Effector CD8-positive, alpha-beta T cell (primary cell): ENCODE data around the gene VENTX.
"Not testable (repeated sequence)": the region's sequence is repeated elsewhere in the genome, so short reads cannot be mapped to it uniquely, and the experiment has no call there.

Experiments used
- DNase-seq: peaks from one replicate; lab custom pipeline; 2025; lab: John Stamatoyannopoulos, UW

The VENTX gene

DNA sequence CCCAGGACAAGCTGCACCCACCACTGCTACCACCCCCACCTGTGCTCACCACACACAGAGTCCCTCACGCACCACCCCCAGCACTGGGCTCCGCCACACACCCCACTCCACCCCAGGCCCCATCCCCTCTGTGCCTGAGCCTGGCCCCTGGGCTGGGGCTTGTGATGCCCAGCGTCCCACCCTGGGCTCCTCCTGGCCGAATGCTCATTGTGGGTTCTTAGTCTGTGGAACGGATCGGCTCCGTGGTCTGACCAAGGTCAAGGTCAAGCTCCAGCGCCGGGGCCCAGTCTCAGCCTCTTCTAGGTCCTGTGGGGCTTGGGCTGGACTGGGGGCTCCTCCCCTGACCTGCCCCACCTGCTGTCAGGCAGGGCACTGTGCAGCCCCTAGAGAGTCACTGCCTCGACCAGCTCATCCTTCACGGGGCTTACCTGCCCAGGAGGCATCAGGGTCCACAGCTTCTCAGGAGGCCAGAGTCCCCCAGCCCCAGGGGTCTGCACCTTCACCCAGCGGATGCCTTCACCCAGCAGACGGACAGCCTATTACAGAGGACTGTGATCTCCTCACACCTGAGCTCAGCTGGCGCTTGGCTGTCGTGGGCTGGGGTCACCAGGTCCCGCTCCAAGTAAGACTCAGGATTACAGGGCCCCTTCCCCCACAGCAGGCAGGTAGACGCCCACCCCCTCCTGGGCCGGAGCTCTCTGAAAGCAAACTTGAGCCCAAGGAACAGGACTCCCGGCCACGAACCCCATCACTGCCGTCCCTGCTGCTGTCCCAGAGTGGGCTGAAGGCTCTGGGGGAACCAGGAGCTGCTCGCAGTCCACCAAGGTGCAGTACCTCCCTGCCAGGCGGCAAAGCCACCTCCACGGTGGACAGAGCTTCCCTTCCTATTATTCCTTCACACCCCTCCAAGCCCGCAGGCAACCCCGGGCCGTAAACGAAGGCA, 22.9 kb upstream of the VENTX start:
- no peak for DNase-seq

DNA sequence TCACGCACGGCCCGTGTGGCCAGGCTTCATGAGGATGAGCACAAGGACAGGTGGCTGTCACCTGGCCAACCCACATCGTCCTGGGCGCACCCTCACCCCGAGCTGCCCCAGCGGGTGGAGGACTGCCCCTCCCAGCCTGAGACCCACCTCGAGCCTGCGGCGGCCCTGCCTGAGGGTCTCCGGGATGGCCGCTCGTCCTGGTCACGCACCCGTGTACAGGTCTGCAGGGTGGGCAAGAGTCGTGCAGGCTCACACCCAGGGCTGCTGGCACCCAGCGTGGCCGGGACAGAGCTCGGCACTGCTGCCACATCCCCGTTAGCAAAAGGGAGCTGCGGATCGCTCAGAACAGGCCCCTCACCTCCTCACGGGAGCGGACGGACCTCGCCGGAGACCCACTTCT, 22.1 kb upstream of the VENTX start:
- no peak for DNase-seq

DNA sequence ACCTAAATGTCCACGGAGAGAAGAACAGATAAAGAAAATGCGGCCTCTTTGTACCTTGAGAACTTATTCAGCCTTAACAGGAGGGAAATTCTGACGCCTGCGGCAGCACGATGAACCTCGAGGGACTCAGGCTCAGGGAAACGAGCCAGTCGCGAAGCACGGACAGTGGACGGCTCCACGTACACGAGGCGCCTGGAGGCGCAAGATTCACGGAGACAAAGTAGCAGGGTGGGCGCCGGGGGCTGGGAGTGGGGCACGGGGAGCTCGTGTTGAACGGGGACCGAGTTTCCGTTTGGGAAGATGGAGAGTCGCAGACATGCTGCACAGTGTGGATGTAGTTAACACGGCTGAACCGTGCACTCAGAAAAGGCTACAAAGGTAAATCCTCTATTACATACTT, 20.9 kb upstream of the VENTX start:
- no peak for DNase-seq

DNA sequence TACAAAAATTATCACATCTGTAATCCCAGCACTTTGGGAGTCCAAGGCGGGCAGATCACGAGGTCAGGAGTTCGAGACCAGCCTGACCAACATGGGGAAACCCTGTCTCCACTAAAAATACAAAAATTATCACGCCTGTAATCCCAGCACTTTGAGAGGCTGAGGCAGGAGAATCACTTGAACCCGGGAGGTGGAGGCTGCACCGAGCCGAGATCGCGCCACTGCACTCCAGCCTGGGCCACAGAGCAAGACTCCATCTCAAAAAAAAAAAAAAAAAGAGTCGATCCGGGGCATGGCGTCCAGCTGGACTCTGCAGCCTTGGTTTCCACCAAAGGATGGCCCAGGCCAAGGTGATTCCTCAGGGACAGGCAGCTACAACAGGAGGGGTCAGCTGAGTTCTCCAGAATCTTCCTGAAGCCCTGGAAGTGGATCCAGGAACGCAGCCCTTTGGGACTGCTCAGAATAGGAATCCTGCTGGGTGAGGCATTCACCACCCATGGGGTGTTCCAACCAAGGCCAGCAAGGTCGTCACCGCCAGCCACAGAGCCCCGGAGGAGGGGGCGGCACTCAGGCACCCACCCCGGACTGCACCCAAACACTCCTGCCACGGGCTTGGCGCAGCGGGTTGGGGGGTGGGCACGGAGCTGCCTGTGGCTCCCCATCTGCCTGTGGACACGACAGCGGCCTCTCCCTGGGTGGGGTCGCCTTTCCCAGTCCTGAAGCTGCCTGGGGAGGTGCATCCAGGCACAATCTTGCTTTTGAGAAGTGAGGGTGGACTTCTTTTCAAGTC, 19.7 kb upstream of the VENTX start:
- no peak for DNase-seq

DNA sequence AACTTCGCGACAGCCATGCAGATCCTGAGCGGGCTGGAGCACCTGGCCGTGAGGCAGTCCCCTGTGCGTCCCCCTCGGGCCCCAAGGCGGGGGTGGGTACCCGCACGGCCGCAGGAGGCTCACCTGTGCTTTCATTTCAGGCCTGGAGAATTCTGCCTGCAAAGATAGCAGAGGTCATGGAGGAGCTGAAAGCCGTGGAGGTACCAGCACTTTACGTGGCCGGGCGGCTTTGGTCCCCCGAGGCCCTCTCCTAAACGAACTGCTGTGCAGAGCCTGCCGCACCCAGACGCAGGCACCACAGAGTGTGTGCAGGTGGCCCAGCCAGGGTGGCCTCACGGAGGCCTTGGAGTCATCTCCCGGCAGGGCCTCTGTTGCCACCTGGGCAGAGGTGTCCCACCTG, 18.8 kb upstream of the VENTX start:
- DNase-seq = no peak

DNA sequence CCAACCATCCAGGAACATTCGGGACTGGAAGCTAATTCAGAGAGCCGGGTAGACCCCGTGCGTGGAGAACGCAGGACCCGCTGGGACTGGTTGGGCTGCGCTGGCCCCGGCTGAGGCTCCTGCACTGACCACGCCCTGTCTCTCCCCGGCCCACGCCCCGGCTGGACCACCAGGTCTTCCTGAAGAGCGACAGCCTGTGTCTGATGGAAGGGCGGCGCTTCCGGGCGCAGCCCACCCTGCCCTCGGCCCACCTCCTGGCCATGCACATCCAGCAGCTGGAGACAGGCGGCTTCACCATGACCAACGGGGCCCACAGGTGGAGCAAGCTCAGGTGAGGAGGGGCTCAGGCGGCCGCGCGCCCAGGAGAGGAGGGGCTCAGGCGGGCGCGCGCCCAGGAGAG, 17.9 kb upstream of the VENTX start:
- DNase-seq = no peak

DNA sequence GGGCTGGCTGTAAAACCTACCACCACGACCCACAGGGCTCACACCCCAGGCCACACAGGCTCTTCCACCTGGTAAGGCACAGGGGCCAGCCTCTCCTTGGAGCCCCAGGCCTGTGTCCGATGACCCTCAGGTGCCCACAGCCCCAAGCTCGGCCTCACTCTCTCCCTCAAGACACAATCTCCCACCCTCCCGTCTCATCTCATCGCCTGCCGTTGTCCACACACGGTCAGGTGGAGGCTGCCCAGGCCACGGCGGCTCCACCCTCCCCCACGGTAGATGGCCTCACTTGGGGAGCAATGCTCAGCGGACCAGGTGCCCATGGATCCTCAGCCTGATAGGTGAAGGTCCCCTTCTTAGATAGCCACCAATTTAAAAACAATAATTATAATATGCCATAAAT, 16.3 kb upstream of the VENTX start:
- DNase-seq = no peak

DNA sequence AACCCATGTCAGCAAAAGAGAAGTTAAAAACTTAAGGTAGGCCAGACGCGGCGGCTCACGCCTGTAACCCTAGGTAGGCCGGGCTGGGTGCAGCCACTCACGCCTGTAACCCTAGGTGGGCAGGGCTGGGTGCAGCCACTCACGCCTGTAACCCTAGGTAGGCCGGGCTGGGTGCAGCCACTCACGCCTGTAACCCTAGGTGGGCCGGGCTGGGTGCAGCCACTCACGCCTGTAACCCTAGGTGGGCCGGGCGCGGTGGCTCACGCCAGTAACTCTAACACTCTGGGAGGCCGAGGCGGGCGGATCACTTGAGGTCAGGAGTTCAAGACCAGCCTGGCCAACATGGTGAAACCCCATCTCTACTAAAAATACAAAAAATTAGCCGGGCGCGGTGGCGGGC, 15.9 kb upstream of the VENTX start:
- DNase-seq = not testable (repeated sequence)

DNA sequence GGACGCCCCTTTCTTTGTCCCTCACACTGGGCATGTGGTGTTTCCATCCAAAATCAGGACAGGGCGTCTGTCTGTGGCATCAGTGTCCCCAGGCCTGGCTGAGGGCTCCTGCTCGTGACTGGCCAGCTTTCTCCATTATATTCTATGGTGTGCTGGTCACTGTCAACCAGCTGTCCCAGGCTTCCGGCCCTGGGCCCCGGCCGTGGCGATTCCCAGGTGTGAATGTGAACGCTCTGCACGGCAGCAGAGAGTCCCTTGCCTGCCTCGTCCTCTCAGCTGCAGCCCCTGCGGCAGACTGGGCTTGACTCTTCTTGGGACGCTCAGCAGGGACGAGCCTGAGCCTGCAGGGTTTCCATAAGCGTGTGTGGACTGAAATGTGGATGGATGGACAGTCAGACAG, 13.6 kb upstream of the VENTX start:
- DNase-seq = no peak

DNA sequence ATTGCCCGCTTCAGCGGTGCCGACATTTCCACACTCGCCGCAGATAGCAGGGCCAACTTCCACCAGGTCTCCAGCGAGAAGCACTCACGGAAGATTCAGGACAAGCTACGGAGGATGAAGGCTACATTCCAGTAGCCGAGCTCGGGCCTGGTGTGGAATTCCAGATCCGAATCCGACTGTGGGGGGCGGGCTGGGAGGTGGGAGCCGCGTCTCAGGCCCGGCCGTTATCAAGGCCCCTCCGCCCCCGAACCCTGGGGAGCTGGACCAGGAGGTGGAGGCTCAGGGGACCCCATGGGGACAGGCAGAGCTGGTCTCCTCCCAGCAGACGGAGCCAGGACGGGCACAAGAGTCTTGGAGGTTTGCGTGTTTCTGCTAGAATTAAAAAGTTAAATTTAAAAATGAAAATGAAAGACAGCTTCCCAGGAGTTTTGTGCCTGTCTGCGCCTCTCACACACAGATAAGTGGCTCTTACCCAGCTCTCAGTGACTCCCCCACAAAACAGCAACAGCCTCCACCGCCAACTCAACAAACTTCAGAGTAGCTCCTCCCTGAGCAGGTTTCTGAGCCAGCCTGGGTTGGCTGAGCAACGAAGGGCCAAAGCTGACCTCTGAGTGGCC, 12.8 kb upstream of the VENTX start:
- DNase-seq = no peak

DNA sequence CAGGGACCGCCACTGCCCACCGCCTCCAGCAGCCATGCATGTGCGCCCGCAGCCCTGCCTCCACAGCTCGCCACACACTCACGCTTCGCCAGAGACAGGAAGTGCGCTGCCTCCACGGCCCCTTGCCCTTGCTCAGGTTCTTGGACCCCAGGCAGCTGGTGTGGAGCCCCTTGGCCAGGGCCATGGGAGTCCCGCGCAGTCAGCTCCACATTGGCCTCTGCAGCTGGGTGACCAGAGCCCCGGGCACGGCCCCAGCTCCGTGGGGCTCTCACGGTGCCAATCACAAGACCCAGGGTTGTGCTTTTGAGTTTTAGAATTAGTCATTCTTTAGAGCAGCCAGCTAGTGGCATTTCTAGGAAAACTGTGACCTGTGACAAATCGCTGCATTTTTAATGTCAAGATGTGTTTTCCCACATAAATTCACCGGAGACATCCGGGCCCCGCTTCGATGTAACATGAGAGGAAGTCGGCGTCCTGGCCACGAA, 11.9 kb upstream of the VENTX start:
- DNase-seq = no peak

DNA sequence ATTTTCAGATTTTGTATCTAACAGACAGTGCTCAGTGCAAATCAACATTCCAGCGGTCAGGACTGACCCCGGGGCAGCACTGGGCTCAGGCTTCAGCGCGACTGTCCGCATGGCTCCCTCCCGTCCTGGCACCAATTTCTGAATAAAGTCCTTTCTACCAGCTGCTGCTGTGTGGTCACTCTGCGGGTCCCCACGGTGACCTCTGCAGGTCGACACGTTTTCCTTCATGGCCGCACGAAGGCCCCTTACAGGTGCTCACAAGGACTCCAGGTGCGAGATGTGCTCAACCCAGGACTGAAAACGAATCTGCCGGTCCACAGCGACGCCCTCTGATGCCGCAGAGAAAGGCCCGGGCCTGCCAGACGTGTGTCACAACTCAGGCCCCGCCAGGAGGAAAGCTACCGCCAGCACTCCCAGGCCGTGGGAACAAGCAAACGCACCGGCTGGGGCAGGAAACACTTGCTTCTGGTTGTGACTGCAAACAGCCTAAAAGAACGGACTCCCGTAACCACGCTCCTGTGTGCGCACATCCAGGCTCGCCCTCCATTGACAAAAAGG, 11.3 kb upstream of the VENTX start:
- DNase-seq = no peak

DNA sequence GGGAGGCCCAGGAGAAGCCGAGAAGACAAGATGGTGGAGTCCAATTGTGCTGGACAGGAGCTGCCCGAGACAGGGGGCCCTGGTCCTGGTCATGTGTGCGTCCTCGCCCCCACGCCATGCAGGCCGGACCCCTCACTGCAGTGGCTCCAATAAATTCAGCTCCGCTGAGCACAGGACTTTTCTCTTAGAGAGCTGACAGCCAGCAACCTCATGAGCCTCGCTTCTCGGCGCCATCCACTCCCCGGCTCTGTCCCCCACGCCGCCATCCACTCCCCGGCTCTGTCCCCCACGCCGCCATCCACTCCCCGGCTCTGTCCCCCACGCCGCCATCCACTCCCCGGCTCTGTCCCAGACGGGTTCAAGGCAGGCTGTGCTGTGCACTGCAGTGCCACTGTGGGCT, 10.4 kb upstream of the VENTX start:
- no peak for DNase-seq

DNA sequence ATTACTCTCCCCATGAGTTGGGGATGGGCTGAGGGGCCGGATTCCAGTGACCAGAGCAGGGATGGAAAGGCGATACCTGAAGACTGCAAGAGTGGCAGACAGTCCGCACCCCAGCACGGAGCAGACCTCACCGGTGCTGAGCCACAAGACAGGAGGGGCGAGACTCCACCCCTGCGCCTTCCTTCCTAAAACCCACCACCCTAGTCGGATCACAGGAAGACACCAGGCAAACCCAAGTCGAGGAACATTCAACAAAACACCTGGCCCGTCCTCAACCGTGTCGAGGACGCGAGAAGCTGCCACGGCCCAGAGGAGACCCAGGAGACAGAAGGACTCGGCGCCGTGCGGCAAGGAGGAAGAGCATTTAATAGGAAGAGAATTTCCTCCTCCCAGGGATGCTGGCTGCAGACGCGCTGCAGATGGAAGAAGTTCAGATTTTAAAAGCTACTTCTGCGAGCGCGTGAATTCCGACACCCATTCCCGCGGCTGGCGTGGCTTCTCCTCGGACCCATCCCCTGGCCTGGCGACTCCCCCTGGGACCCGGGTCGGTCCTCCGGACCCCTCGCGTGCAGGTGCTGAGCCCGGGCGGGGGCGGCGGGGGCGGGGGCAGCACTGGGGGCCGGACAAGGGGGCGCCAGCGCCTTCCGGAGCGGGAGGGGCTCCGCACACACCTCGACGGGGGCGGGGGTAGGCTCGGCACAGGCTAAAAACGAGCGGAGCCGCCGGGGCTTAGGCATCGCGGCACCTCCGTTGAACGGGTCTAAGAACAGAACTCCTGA, 8.2 kb upstream of the VENTX start:
- DNase-seq = no peak

DNA sequence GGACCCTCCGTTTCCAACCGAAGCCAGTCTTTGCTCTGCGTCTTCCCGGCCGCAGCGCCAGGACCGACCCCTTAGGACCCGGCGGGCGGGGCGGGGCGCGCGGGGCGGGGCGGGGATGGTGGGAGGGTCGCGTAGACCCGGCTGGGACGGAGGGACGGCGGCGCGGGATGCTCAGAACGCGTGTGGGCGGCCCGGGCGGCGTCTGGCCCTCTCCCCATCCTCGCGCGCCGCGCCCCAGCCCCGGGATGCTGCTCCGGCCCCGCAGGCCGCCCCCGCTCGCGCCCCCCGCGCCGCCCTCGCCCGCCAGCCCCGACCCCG, 7.7 kb upstream of the VENTX start, which contains the start of gene UTF1:
Gene UTF1, plus strand, starts transcription at position 174 of the 318 bp plus-strand sequence. Its CDS starts 72 bp downstream, at position 246.
- DNase-seq = no peak

DNA sequence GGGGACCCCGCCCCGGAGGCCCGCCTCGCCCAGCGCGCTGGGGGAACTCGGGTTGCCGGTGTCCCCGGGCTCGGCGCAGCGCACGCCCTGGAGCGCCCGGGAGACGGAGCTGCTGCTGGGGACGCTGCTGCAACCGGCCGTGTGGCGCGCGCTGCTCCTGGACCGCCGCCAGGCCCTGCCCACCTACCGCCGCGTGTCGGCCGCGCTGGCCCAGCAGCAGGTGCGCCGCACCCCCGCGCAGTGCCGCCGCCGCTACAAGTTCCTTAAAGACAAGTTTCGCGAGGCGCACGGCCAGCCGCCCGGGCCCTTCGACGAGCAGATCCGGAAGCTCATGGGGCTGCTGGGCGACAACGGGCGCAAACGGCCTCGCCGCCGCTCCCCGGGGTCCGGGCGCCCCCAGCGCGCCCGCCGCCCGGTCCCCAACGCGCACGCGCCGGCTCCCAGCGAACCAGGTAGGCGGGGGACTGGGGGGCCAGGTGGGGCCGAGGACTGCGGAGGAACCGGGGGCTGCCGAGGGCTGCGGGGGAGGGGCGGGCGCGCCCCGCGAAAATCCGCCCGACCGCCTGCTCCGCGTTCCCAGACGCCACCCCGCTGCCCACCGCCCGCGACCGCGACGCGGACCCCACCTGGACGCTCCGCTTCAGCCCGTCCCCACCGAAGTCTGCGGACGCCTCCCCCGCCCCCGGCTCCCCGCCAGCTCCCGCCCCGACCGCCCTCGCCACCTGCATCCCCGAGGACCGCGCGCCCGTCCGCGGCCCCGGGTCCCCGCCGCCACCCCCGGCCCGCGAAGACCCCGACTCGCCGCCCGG, 7.1 kb upstream of the VENTX start:
- no peak for DNase-seq

DNA sequence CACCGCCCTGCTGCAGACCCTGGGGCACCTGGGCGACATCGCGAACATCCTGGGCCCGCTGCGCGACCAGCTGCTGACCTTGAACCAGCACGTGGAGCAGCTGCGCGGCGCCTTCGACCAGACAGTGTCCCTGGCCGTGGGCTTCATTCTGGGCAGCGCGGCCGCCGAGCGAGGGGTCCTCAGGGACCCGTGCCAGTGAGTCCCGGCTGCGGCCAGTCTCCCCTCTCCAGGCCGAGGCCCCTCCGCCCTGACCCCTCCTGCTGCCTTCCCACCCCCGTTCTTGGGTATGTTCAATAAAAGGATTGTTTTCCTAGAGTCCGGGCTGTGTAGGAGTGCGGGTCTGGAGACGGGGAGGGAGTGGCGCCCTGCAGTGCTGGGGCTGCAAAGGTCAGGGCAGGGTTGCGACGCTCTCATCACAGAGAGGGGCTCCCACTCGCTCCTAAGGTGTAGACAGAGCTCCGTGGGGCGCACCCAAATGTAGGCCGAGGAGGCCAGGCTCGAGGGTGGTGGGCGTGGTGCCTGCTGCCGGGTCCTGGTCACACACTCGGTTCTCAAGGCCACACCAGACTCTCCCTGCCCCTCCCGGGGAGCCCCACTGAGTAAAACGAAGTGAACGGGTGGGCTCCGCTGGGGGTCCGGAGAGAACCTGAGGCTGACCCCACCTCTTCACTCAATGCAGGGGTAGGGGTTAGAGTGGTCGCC, 6.3 kb upstream of the VENTX start:
- DNase-seq = no peak

DNA sequence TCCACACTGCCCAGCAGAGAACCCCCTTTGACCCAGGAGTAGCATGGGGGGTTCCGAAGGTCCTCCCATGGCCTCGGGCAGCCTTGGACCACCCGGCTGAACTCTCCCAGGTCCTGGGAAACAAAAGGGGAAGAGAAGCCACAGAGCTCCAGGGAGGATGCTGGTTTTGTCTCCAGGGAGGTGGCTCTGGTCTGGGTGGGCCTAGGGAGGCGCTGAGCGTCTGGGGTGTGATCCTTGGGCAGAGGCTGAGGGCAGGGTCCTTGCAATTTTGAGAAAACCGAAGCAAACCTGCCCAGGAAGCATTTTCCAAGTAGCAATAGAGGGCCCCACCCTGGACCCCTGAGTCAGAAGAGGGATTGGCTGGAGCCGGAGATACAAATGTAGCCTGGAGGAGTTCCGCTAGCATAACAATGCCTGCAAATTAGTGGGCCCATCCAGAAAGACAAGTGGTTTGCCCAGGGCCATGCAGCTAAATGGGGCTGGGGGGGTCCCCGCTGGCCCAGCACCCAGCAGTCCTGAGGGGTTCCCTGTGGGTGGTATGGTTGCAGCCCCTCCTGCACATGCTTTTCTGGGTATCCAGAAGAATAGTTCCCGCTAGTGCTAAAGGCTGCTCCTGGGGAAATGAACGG, 5.6 kb upstream of the VENTX start:
- DNase-seq = no peak

DNA sequence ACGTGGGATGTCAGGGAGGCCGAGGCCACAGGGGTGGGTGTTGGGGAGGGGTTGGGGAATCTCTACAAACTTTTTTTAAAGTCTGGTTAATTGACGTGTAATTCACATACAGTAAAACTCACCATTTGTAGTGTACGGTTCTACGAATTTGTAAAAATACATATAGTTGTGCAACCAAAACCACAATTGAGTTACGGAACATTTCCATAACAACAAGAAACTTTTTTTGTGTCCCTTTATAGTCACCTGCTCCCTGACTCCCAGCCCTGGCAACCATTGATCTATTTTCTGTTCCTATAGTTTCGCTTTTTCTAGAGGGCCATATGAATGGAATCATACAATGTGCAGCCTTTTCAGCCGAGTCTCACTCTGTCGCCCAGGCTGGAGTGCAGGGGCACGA, 2.9 kb upstream of the VENTX start:
- not testable (repeated sequence) for DNase-seq
